GM18526 (cell line): Measurements from ENCODE around the gene PEX14.

Experiments used
- POLR2A ChIP-seq: IDR thresholded peaks from 3 replicates; pipeline ENCODE4 v1.6.1; 2011; ENCODE audit not compliant: insufficient read length; ENCODE audit errors: extremely low read depth

The PEX14 gene

GRCh38 chr1:10446790-10447422 is 27.8 kb upstream of the PEX14 start:
- no peak for TF ChIP-seq POLR2A

GRCh38 chr1:10449751-10450150 is 25.0 kb upstream of the PEX14 start, which contains the start of gene CORT:
CORT (plus strand) TSS chr1:10450031; CDS start chr1:10450224, 193 bp downstream.
- TF ChIP-seq POLR2A = no peak

GRCh38 chr1:10450156-10450814 is 24.5 kb upstream of the PEX14 start:
- TF ChIP-seq POLR2A = no peak

- TF ChIP-seq POLR2A = no peak
Measured at GRCh38 chr1:10450836-10451235, 23.9 kb upstream of the PEX14 start.

GRCh38 chr1:10451287-10451686 is 23.5 kb upstream of the PEX14 start:
- no peak for TF ChIP-seq POLR2A

- TF ChIP-seq POLR2A = no peak
Measured at GRCh38 chr1:10456048-10456447, 18.7 kb upstream of the PEX14 start.

- TF ChIP-seq POLR2A = no peak
Measured at GRCh38 chr1:10456661-10457060, 18.1 kb upstream of the PEX14 start.

GRCh38 chr1:10457875-10458274 is 16.9 kb upstream of the PEX14 start:
- TF ChIP-seq POLR2A = no peak

GRCh38 chr1:10459184-10459583 is 15.6 kb upstream of the PEX14 start:
- no peak for TF ChIP-seq POLR2A

GRCh38 chr1:10467078-10467477 is 7.7 kb upstream of the PEX14 start:
- no peak for TF ChIP-seq POLR2A

- TF ChIP-seq POLR2A = no peak
Measured at GRCh38 chr1:10470043-10470442, 4.7 kb upstream of the PEX14 start.

GRCh38 chr1:10471411-10472219 is 3.1 kb upstream of the PEX14 start:
- no peak for TF ChIP-seq POLR2A

GRCh38 chr1:10472220-10473144 is 2.3 kb upstream of the PEX14 start, which contains the start of gene DFFA:
DFFA (minus strand) TSS chr1:10472529; CDS start chr1:10472458, 71 bp downstream.
- peak; percentile 67 for TF ChIP-seq POLR2A

GRCh38 chr1:10473145-10473765 is 1.5 kb upstream of the PEX14 start:
- no peak for TF ChIP-seq POLR2A

GRCh38 chr1:10475510-10475909 is 760 bp downstream of the PEX14 start:
- no peak for TF ChIP-seq POLR2A

- no peak for TF ChIP-seq POLR2A
Measured at GRCh38 chr1:10479296-10479695, 4.5 kb downstream of the PEX14 start.
